OCI-LY7 (cell line): Measurements from ENCODE around the gene BLNK. TPM values are rescaled to one million over a fixed set of nuclear protein-coding genes. Genes with fewer than 3 reads are reported as not detected.

Source experiments
- BruUV-seq: library from RNA; stranded (reverse); fragments of 400-500 nt; replicated peaks from 2 replicates; lab custom pipeline; 2021; lab: Mats Ljungman, UMichigan
- CTCF ChIA-PET: fragments of 300-600 bp; sonication (Branson Sonifier 250); formaldehyde crosslinking; loops from one replicate; lab custom pipeline; 2022; ENCODE audit warnings: antibody characterized with exemption; ENCODE audit not compliant: unreplicated experiment; lab: Charles Lee
- POLR2A ChIA-PET: fragments of 300-600 bp; sonication (Branson Sonifier 250); formaldehyde crosslinking; loops from one replicate; lab custom pipeline; 2022; ENCODE audit warnings: antibody characterized with exemption; lab: Charles Lee
- DNase-seq: peaks from one replicate; pipeline ENCODE4 v3.0.0-alpha.2; 2015; ENCODE audit warnings: low spot score
- H2AFZ ChIP-seq: fragments of 200-600 bp; sonication (generic), shearing (Covaris generic); 2 replicates; pipeline ENCODE4 v1.6.1; 2014; ENCODE audit warnings: mild to moderate bottlenecking, antibody characterized with exemption, low read length, moderate library complexity
- H3K27ac ChIP-seq: fragments of 200-600 bp; sonication (generic); 2 replicates; pipeline ENCODE4 v1.5.1; 2014; ENCODE audit warnings: mixed run types, low read depth, mild to moderate bottlenecking, moderate library complexity, low read length, inconsistent platforms; ENCODE audit not compliant: poor library complexity, severe bottlenecking
- H3K36me3 ChIP-seq: fragments of 200-600 bp; sonication (generic); 2 replicates; pipeline ENCODE4 v1.6.1; 2014; ENCODE audit warnings: mild to moderate bottlenecking, antibody characterized with exemption, low read length, moderate library complexity, mixed read lengths; ENCODE audit not compliant: insufficient read depth
- H3K4me1 ChIP-seq: fragments of 200-600 bp; sonication (generic); 2 replicates; pipeline ENCODE4 v1.5.1; 2014; ENCODE audit warnings: mild to moderate bottlenecking, low read length; ENCODE audit not compliant: insufficient read depth, poor library complexity, severe bottlenecking
- H3K4me2 ChIP-seq: fragments of 200-600 bp; sonication (generic); 2 replicates; pipeline ENCODE4 v1.6.1; 2014; ENCODE audit warnings: mild to moderate bottlenecking, low read length
- H3K4me3 ChIP-seq: fragments of 200-600 bp; sonication (generic); 2 replicates; pipeline ENCODE4 v1.5.1; 2014; ENCODE audit warnings: mild to moderate bottlenecking, low read depth, low read length; ENCODE audit not compliant: poor library complexity, severe bottlenecking
- H3K79me2 ChIP-seq: fragments of 200-600 bp; sonication (generic); 2 replicates; pipeline ENCODE4 v1.6.1; 2016; ENCODE audit warnings: low read depth, mild to moderate bottlenecking, low read length, moderate library complexity, mixed read lengths; ENCODE audit not compliant: insufficient read depth
- H3K9me2 ChIP-seq: fragments of 200-600 bp; sonication (generic); 2 replicates; pipeline ENCODE4 v1.6.1; 2016; ENCODE audit warnings: mild to moderate bottlenecking, low read length, mixed read lengths; ENCODE audit not compliant: insufficient read depth
- H3K9me3 ChIP-seq: fragments of 200-600 bp; sonication (generic); 2 replicates; pipeline ENCODE4 v1.6.1; 2014; ENCODE audit warnings: mild to moderate bottlenecking, mixed run types, low read length, mixed read lengths
- H4K20me1 ChIP-seq: fragments of 200-600 bp; sonication (generic); 2 replicates; pipeline ENCODE4 v1.6.1; 2014; ENCODE audit warnings: mild to moderate bottlenecking, antibody characterized with exemption, low read length, moderate library complexity, mixed read lengths; ENCODE audit not compliant: insufficient read depth
- EZH2phosphoT487 ChIP-seq: fragments of 200-600 bp; sonication (generic); IDR thresholded peaks from 2 replicates; pipeline ENCODE4 v1.6.1; 2018; ENCODE audit warnings: low read depth, borderline replicate concordance, mild to moderate bottlenecking, mixed run types, antibody characterized with exemption, low read length, moderate library complexity, mixed read lengths
- intact Hi-C: fragments of 100-400 bp; cut with micrococcal nuclease; formaldehyde crosslinking; loops from one replicate; pipeline ENCODE4 v1.10.0; 2022; ENCODE audit not compliant: unreplicated experiment
- total RNA-seq, 2 experiments: library from RNA; depleted of rRNA in 1 of 2; stranded (reverse); fragments of >200 nt in 1 of 2; shearing (Covaris generic) in 1 of 2; gene quantifications; 2 replicates each; pipeline ENCODE4 v1.2.3, GENCODE V29; 2014 to 2022
- TF ChIP-seq, protein P1 (sequence below): fragments of 200-600 bp; sonication (generic); conservative IDR thresholded peaks from 2 replicates; pipeline ENCODE4 v1.5.1; 2014; ENCODE audit warnings: mild to moderate bottlenecking, antibody characterized with exemption, low read length, moderate library complexity, mixed read lengths

The BLNK gene
- total RNA-seq, 2 experiments from 2014 or later: 113 to 201 TPM

DNA sequence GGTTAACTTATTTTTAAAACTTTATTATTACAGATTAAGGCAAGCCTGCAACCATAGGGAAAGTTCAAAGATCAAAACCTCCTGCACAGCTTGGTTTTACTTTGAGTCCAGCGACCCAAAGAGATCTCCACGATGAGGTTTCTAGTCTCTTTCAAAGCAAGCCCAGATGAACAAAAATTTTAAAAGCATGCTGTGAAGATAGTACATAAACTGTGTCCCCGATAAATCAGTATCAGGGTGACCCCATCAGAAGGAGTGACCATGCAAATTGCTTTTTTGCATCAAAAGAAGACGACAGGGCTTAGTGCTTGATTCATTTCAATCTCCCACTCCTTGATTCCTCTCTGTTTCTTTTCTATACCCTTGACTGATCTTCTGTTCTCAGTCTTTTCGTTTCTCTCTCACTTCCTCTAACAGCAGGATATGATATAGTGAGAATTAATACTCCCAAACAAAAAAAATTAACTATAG is 16.8 kb upstream of the BLNK start:
- H3K4me1 ChIP-seq: peaks cover 92% of the 10 kb centered on the region
- no peaks in the 10 kb centered on the region for H3K9me3 ChIP-seq
- H4K20me1 ChIP-seq: no peaks in the 10 kb centered on the region
- H2AFZ ChIP-seq: no peak overlapping the region
- BruUV-seq: no TSS peak
- ChIA-PET CTCF (interaction anchor here (1.8 to 2.1 kb wide), 2 partner anchors 17 to 59 kb away, joined by 7 to 9 read pairs; partner anchors contain the start of gene BLNK), POLR2A (interaction anchor here (1.0 to 5.5 kb wide), 11 partner anchors 7 to 44 kb away, joined by 3 to 176 read pairs (median 6); partner anchors contain the start of gene BLNK)
- peak; percentile 88 for DNase-seq
- H3K36me3 ChIP-seq: no peaks in the 10 kb centered on the region
- intact Hi-C loops: loop anchor here (1.0 to 10.0 kb wide), 4 partner anchors 15 to 993 kb away; partner anchors contain the start of genes ENTPD1 and PDLIM1
- TF ChIP-seq, protein P1, sequence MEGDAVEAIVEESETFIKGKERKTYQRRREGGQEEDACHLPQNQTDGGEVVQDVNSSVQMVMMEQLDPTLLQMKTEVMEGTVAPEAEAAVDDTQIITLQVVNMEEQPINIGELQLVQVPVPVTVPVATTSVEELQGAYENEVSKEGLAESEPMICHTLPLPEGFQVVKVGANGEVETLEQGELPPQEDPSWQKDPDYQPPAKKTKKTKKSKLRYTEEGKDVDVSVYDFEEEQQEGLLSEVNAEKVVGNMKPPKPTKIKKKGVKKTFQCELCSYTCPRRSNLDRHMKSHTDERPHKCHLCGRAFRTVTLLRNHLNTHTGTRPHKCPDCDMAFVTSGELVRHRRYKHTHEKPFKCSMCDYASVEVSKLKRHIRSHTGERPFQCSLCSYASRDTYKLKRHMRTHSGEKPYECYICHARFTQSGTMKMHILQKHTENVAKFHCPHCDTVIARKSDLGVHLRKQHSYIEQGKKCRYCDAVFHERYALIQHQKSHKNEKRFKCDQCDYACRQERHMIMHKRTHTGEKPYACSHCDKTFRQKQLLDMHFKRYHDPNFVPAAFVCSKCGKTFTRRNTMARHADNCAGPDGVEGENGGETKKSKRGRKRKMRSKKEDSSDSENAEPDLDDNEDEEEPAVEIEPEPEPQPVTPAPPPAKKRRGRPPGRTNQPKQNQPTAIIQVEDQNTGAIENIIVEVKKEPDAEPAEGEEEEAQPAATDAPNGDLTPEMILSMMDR: no peak
- no peak for TF ChIP-seq EZH2phosphoT487
- H3K27ac ChIP-seq: peak overlapping the region; percentile 98
- peak overlapping the region; percentile 90 for H3K4me2 ChIP-seq
- peaks cover 25% of the 10 kb centered on the region; the same call in 1 of the 2 replicates for H3K79me2 ChIP-seq
- peak overlapping the region; percentile 63 for H3K4me3 ChIP-seq
- H3K9me2 ChIP-seq: no peaks in the 10 kb centered on the region

DNA sequence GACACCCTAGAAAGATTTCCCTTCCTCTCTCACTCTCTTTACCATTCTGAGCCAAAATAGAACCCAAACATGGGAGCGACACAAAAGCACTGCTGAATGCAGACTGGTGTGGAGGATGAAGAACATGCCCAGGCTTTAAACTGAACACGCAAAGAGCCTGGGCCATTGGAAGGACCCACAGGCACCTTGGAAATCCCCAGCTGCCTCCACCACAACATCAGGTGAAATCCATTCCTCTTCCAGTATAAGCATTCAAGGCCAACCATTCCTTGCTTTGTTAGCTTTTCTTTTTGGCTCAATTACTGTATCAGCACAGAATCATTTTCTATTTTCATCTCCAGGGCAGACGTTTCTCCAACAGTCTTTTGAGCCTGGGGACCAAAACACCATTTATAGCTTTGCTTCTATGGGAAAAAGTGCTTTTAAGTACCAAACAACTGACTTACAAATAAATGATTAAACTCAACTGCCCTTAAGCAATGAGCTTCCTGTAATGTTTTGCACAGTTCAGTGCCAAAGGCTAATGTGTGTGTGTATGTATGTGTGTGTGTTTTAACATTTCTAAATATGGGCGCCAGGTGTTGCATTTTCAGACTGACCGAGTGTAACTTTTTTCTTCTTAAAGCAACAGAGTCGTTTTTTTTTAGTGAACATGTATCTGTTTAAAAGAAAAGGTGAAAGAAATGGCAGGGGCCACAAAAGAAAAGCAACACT is 16.2 kb upstream of the BLNK start:
- H3K4me2 ChIP-seq: peak overlapping the region; percentile 90
- peaks cover 90% of the 10 kb centered on the region for H3K4me1 ChIP-seq
- intact Hi-C loops: loop anchor here (1.0 to 10.0 kb wide), 4 partner anchors 14 to 993 kb away; partner anchors contain the start of genes ENTPD1 and PDLIM1
- POLR2A ChIA-PET: interaction anchor here (0.5 to 5.5 kb wide), 15 partner anchors 8 to 423 kb away, joined by 3 to 176 read pairs (median 6); partner anchors contain the start of gene BLNK
- TSS peak; percentile 89 for BruUV-seq
- peak overlapping the region; percentile 66; the same call in 1 of the 2 replicates for H2AFZ ChIP-seq
- H3K79me2 ChIP-seq: peaks cover 25% of the 10 kb centered on the region; the same call in 1 of the 2 replicates
- no peaks in the 10 kb centered on the region for H3K36me3 ChIP-seq
- peak overlapping the region; percentile 98 for H3K27ac ChIP-seq
- H3K9me2 ChIP-seq: no peaks in the 10 kb centered on the region
- H4K20me1 ChIP-seq: no peaks in the 10 kb centered on the region
- no peaks in the 10 kb centered on the region for H3K9me3 ChIP-seq
- CTCF ChIA-PET: interaction anchor here (1.8 to 2.1 kb wide), 2 partner anchors 16 to 58 kb away, joined by 7 to 9 read pairs; partner anchors contain the start of gene BLNK
- TF ChIP-seq, protein P1: no peak
- TF ChIP-seq EZH2phosphoT487: no peak
- H3K4me3 ChIP-seq: peak overlapping the region; percentile 63
- peak; percentile 96 for DNase-seq
